Right lobe of liver (tissue), 4 donors: ENCODE measurements around the gene MINK1.

ENCODE experiments used
- POLR2A ChIP-seq: fragments of 450-650 bp; IDR thresholded peaks from one replicate; pipeline ENCODE4 v1.6.1; 2017; ENCODE audit warnings: antibody characterized with exemption, mild to moderate bottlenecking
- TF ChIP-seq, protein P1 (sequence below), 4 donors: fragments of 200-600 bp in 3 of 4; fragments of 450-650 bp in 1 of 4; IDR thresholded peaks; one replicate each; pipeline versions ENCODE4 v1.5.1 to v1.8.0; 2016 to 2022; ENCODE audit warnings: antibody characterized with exemption in 4 of 4, mild to moderate bottlenecking in 2 of 4
- donor health status: DM: no; HTN: no; CAD: no.
- donor health status: DM: no; HTN: no; CAD: no.
- donor health status: DM: no; HTN: yes; CAD: no.

DNA sequence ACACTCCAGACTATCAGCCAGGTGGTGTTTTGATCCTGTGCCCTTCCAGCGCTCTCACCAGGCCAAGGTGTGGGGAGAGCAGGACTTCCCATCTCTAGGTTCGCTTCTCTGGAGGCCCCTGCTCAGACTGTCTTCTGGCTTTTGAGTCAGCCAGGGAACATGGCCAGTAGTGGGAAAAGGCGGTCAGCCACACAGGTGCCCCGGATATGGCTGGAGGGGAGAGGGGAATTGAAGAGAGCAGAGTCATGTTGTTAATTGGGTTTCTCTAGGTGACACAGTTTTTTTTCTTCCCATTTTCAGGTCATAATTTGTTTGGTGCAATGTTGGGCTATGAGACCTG, 1.5 kb downstream of the MINK1 start:
- no peak for TF ChIP-seq POLR2A
- TF ChIP-seq, protein P1, sequence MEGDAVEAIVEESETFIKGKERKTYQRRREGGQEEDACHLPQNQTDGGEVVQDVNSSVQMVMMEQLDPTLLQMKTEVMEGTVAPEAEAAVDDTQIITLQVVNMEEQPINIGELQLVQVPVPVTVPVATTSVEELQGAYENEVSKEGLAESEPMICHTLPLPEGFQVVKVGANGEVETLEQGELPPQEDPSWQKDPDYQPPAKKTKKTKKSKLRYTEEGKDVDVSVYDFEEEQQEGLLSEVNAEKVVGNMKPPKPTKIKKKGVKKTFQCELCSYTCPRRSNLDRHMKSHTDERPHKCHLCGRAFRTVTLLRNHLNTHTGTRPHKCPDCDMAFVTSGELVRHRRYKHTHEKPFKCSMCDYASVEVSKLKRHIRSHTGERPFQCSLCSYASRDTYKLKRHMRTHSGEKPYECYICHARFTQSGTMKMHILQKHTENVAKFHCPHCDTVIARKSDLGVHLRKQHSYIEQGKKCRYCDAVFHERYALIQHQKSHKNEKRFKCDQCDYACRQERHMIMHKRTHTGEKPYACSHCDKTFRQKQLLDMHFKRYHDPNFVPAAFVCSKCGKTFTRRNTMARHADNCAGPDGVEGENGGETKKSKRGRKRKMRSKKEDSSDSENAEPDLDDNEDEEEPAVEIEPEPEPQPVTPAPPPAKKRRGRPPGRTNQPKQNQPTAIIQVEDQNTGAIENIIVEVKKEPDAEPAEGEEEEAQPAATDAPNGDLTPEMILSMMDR (IDR thresholded peaks at IDR 0.05) = no peak
